SK-N-SH treated with all-trans-retinoic acid at 6 μM for 48 hours (cell line): ENCODE data around the gene RPRML.

Source experiments
- ARNTL ChIP-seq: fragments of 450-650 bp; formaldehyde crosslinking; IDR thresholded peaks from 2 replicates; pipeline ENCODE4 v1.5.0; 2020; ENCODE audit warnings: low read depth, mild to moderate bottlenecking, moderate library complexity, borderline replicate concordance
- BACH2 ChIP-seq: fragments of 250-450 bp; sonication (Bioruptor Pico); IDR thresholded peaks from 2 replicates; pipeline ENCODE4 v1.9.0; 2021; ENCODE audit warnings: mild to moderate bottlenecking, borderline replicate concordance
- CREB5 ChIP-seq: fragments of 250-450 bp; sonication (Bioruptor Pico); IDR thresholded peaks from 2 replicates; pipeline ENCODE4 v1.5.1; 2020; ENCODE audit warnings: low read depth, mild to moderate bottlenecking, moderate library complexity
- CSRNP3 ChIP-seq: fragments of 250-450 bp; sonication (Bioruptor Pico); IDR thresholded peaks from 2 replicates; pipeline ENCODE4 v1.5.1; 2021; ENCODE audit warnings: mild to moderate bottlenecking, moderate library complexity
- POU6F1 ChIP-seq: fragments of 250-450 bp; sonication (Bioruptor Pico); IDR thresholded peaks from 2 replicates; pipeline ENCODE4 v1.8.0; 2021; ENCODE audit warnings: low read depth, mild to moderate bottlenecking, moderate library complexity, borderline replicate concordance
- RARB ChIP-seq: fragments of 250-450 bp; sonication (Bioruptor Pico); IDR thresholded peaks from 2 replicates; pipeline ENCODE4 v1.8.0; 2021; ENCODE audit warnings: mild to moderate bottlenecking, moderate library complexity
- TCF4 ChIP-seq: fragments of 250-450 bp; sonication (Bioruptor Pico); IDR thresholded peaks from 2 replicates; pipeline ENCODE4 v1.8.0; 2021; ENCODE audit warnings: mild to moderate bottlenecking, moderate library complexity, borderline replicate concordance
- TSHZ2 ChIP-seq: fragments of 250-450 bp; sonication (Bioruptor Pico); IDR thresholded peaks from 2 replicates; pipeline ENCODE4 v1.5.0; 2020; ENCODE audit warnings: mild to moderate bottlenecking, moderate library complexity
- ZC3H10 ChIP-seq: fragments of 250-450 bp; sonication (Bioruptor Pico); IDR thresholded peaks from 2 replicates; pipeline ENCODE4 v1.5.1; 2021; ENCODE audit warnings: mild to moderate bottlenecking, moderate library complexity
- ZFP3 ChIP-seq: fragments of 250-450 bp; sonication (Bioruptor Pico); IDR thresholded peaks from 2 replicates; pipeline ENCODE4 v1.5.0; 2020; ENCODE audit warnings: mild to moderate bottlenecking, moderate library complexity
- ZFP30 ChIP-seq: fragments of 450-650 bp; formaldehyde crosslinking; IDR thresholded peaks from 2 replicates; pipeline ENCODE4 v1.5.0; 2022; ENCODE audit warnings: mild to moderate bottlenecking, moderate library complexity
- ZNF8 ChIP-seq: fragments of 450-650 bp; formaldehyde crosslinking; IDR thresholded peaks from 2 replicates; pipeline ENCODE4 v1.5.0; 2020; ENCODE audit warnings: mild to moderate bottlenecking, moderate library complexity

- TF ChIP-seq ZFP30 (CRISPR knock-in tag) (no peak), ARNTL (CRISPR knock-in tag) (no peak), ZFP3 (CRISPR knock-in tag) (no peak), RARB (no peak), BACH2 (CRISPR knock-in tag) (no peak), ZC3H10 (no peak), TSHZ2 (no peak), ZNF8 (CRISPR knock-in tag) (no peak), TCF4 (CRISPR knock-in tag) (no peak), CSRNP3 (CRISPR knock-in tag) (no peak), CREB5 (CRISPR knock-in tag) (no peak), POU6F1 (CRISPR knock-in tag) (no peak)
Measured at GRCh38 chr17:46952115-46952514, 26.9 kb downstream of the RPRML start.
